GM20000 (cell line): Measurements from ENCODE around the gene LRRC18.

Experiments used
- DNase-seq: peaks from one replicate; pipeline ENCODE4 v3.0.0; 2012; ENCODE audit warnings: low spot score
- TF ChIP-seq, protein P1 (sequence below): IDR thresholded peaks from 2 replicates; pipeline ENCODE4 v1.5.1; 2012; ENCODE audit warnings: mild to moderate bottlenecking, control low read depth; ENCODE audit errors: extremely low read depth, missing control alignments

Gene LRRC18

DNA sequence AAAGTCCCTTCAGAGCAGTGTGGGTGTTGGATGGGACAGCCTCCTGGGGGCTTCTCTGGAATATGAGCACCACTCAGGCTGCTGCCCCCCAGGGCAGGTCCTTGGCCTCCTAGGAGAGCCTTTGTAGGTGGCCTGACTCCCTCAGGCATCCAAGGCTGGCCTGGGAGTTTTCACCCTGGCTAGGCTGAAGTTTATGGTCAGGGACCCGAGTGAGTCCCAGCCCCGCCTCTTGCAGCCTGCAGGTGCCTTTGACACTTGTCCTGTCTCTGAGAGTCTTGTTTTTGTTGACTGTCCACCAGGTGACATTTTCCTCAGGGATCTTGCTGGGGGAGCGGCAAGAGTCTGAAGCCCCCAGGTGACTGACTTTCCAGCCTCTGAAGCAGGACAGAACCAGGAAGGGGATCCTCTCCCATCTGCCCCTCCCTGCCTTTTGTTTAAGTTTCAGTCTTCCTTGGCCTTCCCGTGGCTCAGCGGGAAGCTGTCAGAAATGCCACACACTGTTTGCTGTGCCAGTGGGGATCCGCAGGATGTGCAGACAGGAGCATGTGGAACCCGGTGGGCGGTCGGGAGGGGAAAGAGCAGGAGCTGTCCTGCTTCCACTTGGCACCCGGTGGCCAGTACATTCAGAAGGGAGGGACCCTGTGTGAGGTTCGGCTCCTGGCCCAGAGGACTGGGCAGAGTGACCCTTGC lies 59.5 kb downstream of the LRRC18 start:
- no peak for DNase-seq
- TF ChIP-seq, protein P1, sequence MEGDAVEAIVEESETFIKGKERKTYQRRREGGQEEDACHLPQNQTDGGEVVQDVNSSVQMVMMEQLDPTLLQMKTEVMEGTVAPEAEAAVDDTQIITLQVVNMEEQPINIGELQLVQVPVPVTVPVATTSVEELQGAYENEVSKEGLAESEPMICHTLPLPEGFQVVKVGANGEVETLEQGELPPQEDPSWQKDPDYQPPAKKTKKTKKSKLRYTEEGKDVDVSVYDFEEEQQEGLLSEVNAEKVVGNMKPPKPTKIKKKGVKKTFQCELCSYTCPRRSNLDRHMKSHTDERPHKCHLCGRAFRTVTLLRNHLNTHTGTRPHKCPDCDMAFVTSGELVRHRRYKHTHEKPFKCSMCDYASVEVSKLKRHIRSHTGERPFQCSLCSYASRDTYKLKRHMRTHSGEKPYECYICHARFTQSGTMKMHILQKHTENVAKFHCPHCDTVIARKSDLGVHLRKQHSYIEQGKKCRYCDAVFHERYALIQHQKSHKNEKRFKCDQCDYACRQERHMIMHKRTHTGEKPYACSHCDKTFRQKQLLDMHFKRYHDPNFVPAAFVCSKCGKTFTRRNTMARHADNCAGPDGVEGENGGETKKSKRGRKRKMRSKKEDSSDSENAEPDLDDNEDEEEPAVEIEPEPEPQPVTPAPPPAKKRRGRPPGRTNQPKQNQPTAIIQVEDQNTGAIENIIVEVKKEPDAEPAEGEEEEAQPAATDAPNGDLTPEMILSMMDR = no peak

DNA sequence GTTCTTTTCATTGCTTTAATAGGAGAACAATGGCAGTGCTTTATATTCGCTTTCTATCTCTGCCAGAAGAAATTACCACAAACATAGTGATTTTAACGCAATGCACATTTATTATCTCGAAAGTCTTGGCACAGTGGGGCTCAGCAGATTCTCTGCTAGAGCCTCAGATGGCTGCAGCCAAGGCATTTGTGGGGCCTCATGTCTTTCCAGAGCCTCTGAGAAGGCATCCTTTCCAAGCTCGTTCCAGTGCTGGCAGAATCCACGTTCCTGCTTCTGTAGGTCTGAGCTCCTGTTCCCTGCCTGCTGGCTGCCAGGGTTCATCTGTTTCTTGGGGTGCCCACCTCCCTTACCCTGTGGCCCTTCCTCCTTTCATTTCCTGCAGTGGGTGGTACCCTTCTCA lies 60.2 kb downstream of the LRRC18 start:
- no peak for DNase-seq
- TF ChIP-seq, protein P1 = no peak

DNA sequence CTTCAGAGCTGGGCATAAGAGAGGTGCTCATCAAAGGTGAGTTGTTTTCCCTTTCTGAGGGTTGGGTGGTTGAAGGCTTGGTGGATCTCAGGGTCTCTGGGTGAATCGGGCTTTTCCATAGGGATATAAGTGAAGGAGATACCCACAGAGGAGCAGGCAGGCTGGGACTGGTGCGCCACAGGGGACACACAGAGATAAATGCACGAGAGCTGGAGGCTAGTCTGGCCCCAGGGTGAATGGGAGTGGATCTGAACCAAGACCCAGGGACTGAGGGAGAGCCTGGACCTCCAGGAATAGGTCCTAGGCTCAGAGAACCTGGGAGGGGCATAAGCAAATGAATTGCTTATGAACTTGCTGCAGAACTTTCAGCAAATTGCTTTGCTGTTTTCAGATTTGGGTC lies 61.5 kb downstream of the LRRC18 start:
- TF ChIP-seq, protein P1 = no peak
- no peak for DNase-seq

DNA sequence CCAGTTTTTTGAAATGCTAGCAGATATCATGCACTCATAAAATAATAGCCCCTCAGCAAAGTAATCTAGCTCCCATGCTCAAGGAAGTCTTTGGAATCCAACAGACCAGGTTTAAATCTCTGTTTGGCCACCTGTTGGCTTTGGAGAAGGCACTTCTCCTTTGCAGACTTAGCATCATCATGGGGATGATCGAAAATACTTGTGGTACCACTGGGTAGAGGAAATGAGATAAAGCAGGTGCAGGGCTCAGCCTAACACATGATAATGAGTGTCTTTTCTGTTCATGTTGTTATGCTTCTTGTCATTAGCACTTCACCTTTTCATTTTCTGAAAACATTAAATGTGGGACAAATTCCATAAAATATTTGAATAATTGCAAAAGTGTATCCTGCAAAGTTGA lies 67.4 kb downstream of the LRRC18 start:
- TF ChIP-seq, protein P1 = no peak
- no peak for DNase-seq
